Ascending aorta (tissue), 2 donors: ENCODE data around the gene INTS7. TPM values are rescaled to one million over a fixed set of nuclear protein-coding genes. Genes with fewer than 3 reads are reported as not detected.

Experiments used
- DNase-seq, 2 donors: peaks; one replicate each; pipeline ENCODE4 v3.0.0-alpha.2; 2019; ENCODE audit warnings: low spot score in 2 of 2
- H3K27ac ChIP-seq, 2 donors: fragments of 200-600 bp; sonication (generic); one replicate each; pipeline ENCODE4 v1.5.1; 2016 to 2017; ENCODE audit warnings: mild to moderate bottlenecking in 1 of 2
- H3K27me3 ChIP-seq: fragments of 200-600 bp; sonication (generic); one replicate; pipeline ENCODE4 v1.5.1; 2017
- H3K36me3 ChIP-seq, 2 donors: fragments of 200-600 bp; sonication (generic); one replicate each; pipeline ENCODE4 v1.5.1; 2016
- H3K4me1 ChIP-seq, 2 donors: fragments of 200-600 bp; sonication (generic); one replicate each; pipeline ENCODE4 v1.5.1; 2016 to 2017; ENCODE audit warnings: mild to moderate bottlenecking in 1 of 2
- H3K4me3 ChIP-seq, 2 donors: fragments of 200-600 bp; sonication (generic); one replicate each; pipeline ENCODE4 v1.5.1; 2016 to 2017; ENCODE audit warnings: mild to moderate bottlenecking in 1 of 2
- H3K9me3 ChIP-seq, 2 donors: fragments of 200-600 bp; sonication (generic); one replicate each; pipeline ENCODE4 v1.5.1; 2016
- CTCF ChIP-seq, 3 experiments: fragments of 200-600 bp in 2 of 3; fragments of 450-650 bp in 1 of 3; sonication (generic) in 2 of 3; IDR thresholded peaks; one replicate each; pipeline ENCODE4 v1.5.1; 2016 to 2019; ENCODE audit warnings: antibody characterized with exemption in 3 of 3, mild to moderate bottlenecking in 1 of 3, moderate library complexity in 1 of 3
- intact Hi-C: fragments of 100-400 bp; cut with DNase I; formaldehyde crosslinking; loops from one replicate; pipeline ENCODE4 v1.15.1; 2023
- total RNA-seq: library from RNA; depleted of rRNA; stranded (reverse); fragments of >200 nt; gene quantifications from one replicate; pipeline ENCODE4 v1.1.0, GENCODE V29; 2016

The INTS7 gene
- total RNA-seq, 1 donor from 2014 or later, result 10.5 TPM

- TF ChIP-seq CTCF (IDR thresholded peaks at IDR 0.05), result no peak
- intact Hi-C loops, result no loop called here
- H3K27ac ChIP-seq, result no peak overlapping the region
- H3K4me1 ChIP-seq, result peaks cover 0 to 2% of the 10 kb centered on the region in 2 donors
- no peak for DNase-seq
- no peaks in the 10 kb centered on the region for H3K9me3 ChIP-seq
- no peaks in the 10 kb centered on the region for H3K36me3 ChIP-seq
- H3K4me3 ChIP-seq, result no peak overlapping the region
- no peaks in the 10 kb centered on the region for H3K27me3 ChIP-seq
Measured at GRCh38 chr1:211935448-211935970, 99.8 kb downstream of the INTS7 start.

DNA sequence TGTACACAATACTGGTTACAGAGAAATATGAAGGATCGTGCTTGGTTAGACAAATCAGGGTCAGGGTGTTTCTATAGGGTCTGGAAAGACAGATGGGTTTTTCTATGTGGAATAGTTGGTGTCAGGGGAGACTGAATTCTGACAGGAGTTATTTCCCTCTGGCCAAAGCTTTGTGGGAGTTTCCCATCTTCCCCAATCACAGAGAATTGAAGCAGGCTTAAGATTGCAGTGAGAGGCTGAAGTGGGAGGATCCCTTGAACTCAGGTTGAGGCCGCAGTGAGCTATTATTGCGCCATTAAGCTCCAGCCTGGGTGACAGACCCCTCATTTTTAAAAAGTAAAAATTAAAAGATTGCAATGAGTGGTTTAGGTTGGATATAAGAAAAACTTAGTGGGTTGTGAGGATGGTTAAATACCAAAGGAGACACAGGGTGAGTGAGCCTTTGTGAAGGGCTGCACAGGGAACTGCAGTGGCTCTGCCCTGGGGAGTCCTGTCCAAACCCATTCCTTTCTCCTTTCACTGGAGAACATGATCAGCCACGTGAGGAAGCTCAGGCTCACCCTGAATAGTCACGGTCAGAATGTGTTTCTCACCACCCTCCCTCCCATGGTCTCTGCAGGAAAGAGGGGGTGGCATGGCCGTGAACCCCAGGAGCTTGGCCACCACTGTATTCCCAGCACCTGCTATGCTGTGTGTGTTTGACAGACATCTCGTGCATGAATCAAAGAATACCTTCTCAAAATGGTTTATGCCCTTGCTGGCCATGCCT is 101.2 kb downstream of the INTS7 start:
- H3K36me3 ChIP-seq, result no peaks in the 10 kb centered on the region
- no peak overlapping the region for H3K4me3 ChIP-seq
- H3K4me1 ChIP-seq, result peaks cover 0 to 2% of the 10 kb centered on the region in 2 donors
- no peaks in the 10 kb centered on the region for H3K27me3 ChIP-seq
- DNase-seq, result no peak
- no peak for TF ChIP-seq CTCF (IDR thresholded peaks at IDR 0.05)
- no peak overlapping the region for H3K27ac ChIP-seq
- intact Hi-C loops, result no loop called here
- no peaks in the 10 kb centered on the region for H3K9me3 ChIP-seq

- H3K4me3 ChIP-seq, result no peak overlapping the region
- H3K36me3 ChIP-seq, result no peaks in the 10 kb centered on the region
- intact Hi-C loops, result no loop called here
- DNase-seq, result no peak
- no peaks in the 10 kb centered on the region for H3K4me1 ChIP-seq
- TF ChIP-seq CTCF (IDR thresholded peaks at IDR 0.05), result no peak
- no peaks in the 10 kb centered on the region for H3K27me3 ChIP-seq
- no peak overlapping the region for H3K27ac ChIP-seq
- H3K9me3 ChIP-seq, result no peaks in the 10 kb centered on the region
Measured at GRCh38 chr1:211932933-211933254, 102.5 kb downstream of the INTS7 start.

GRCh38 chr1:211932231-211932932 is 103.0 kb downstream of the INTS7 start:
- Histone ChIP-seq H3K27me3 (no peaks in the 10 kb centered on the region), H3K27ac (no peak overlapping the region), H3K36me3 (no peaks in the 10 kb centered on the region), H3K9me3 (no peaks in the 10 kb centered on the region), H3K4me3 (no peak overlapping the region), H3K4me1 (no peaks in the 10 kb centered on the region)
- intact Hi-C loops, result no loop called here
- no peak for TF ChIP-seq CTCF (IDR thresholded peaks at IDR 0.05)
- DNase-seq, result no peak

DNA sequence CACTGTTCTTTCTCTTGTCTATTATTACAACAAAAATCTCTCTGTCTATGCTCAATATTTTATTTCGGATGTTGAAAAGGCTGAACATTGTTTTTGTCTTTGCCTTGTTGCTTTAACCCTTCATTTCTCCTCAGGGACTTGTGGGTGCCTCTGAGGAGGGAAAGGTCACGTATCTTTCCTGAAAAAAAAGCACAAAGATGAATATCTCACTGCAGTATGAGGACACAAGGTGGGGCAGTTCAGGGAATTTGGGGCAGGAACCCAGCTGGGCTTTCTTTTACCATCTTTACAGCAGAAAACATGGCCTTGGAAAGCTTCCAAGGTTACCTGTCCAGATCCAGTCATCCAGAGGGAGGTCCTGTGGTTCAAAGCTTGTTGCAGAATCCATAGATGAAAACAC is 105.7 kb downstream of the INTS7 start:
- no peaks in the 10 kb centered on the region for H3K4me1 ChIP-seq
- H3K9me3 ChIP-seq, result no peaks in the 10 kb centered on the region
- no peaks in the 10 kb centered on the region for H3K27me3 ChIP-seq
- intact Hi-C loops, result no loop called here
- no peak overlapping the region for H3K27ac ChIP-seq
- no peaks in the 10 kb centered on the region for H3K36me3 ChIP-seq
- H3K4me3 ChIP-seq, result no peak overlapping the region
- TF ChIP-seq CTCF (IDR thresholded peaks at IDR 0.05), result no peak
- DNase-seq, result no peak
